Gastrocnemius medialis (tissue), 4 donors: ENCODE data around the gene RSPH1. TPM values are rescaled to one million over a fixed set of nuclear protein-coding genes. Genes with fewer than 3 reads are reported as not detected.

ENCODE experiments used
- ATAC-seq, 2 donors: fragments of 150-250 bp; one replicate each; pipeline ENCODE4 v1.9.1; 2016
- DNase-seq, 2 donors: peaks; one replicate each; pipeline ENCODE4 v3.0.0-alpha.2; 2019
- H3K27ac ChIP-seq, 4 donors: fragments of 200-600 bp; sonication (generic); 1 replicate in 1 of 4; 2 replicates in 3 of 4; pipeline ENCODE4 v1.5.1; 2016 to 2018; ENCODE audit warnings: mild to moderate bottlenecking in 2 of 4, moderate library complexity in 1 of 4
- H3K27me3 ChIP-seq, 3 donors: fragments of 200-600 bp; sonication (generic) in 2 of 3; 1 replicate in 1 of 3; 2 replicates in 2 of 3; pipeline versions ENCODE4 v1.5.1 to v1.6.0; 2016 to 2019; ENCODE audit warnings: mild to moderate bottlenecking in 1 of 3, moderate library complexity in 1 of 3
- H3K36me3 ChIP-seq, 2 donors: fragments of 200-600 bp; sonication (generic) in 1 of 2; one replicate each; pipeline ENCODE4 v1.5.1; 2017 to 2018
- H3K4me1 ChIP-seq, 2 donors: fragments of 200-600 bp; sonication (generic) in 1 of 2; one replicate each; pipeline ENCODE4 v1.5.1; 2016 to 2017; ENCODE audit warnings: mild to moderate bottlenecking in 2 of 2
- H3K4me3 ChIP-seq, 4 donors: fragments of 200-600 bp; sonication (generic) in 3 of 4; 1 replicate in 1 of 4; 2 replicates in 3 of 4; pipeline ENCODE4 v1.5.1; 2016 to 2019; ENCODE audit warnings: mild to moderate bottlenecking in 2 of 4
- H3K9me3 ChIP-seq, 3 donors: fragments of 200-600 bp; sonication (generic) in 2 of 3; 1 replicate in 1 of 3; 2 replicates in 2 of 3; pipeline ENCODE4 v1.5.1; 2016 to 2019
- POLR2A ChIP-seq, 2 donors: fragments of 450-650 bp; IDR thresholded peaks; one replicate each; pipeline ENCODE4 v1.6.1; 2017; ENCODE audit warnings: antibody characterized with exemption in 2 of 2, mild to moderate bottlenecking in 2 of 2, moderate library complexity in 2 of 2
- in situ Hi-C, 4 donors: fragments of 200-750 bp; cut with MboI; loops; one replicate each; pipeline versions ENCODE4 v1.15.0 to v1.8.0; 2017; ENCODE audit warnings: low sequenced_read_pairs in 4 of 4
- intact Hi-C: fragments of 100-400 bp; cut with DNase I; formaldehyde crosslinking; loops from one replicate; pipeline ENCODE4 v1.15.1; 2023; ENCODE audit warnings: low total_unique reads
- total RNA-seq, 4 donors: library from RNA; depleted of rRNA; stranded (reverse); fragments of >200 nt; gene quantifications; one replicate each; pipeline versions ENCODE4 v1.1.0 to v1.2.3, GENCODE V29; 2016
- TF ChIP-seq, protein P1 (sequence below), 5 experiments: fragments of 450-650 bp in 3 of 5; fragments of 200-600 bp in 2 of 5; sonication (generic) in 2 of 5; IDR thresholded peaks in 4 of 5; conservative IDR thresholded peaks in 1 of 5; 1 replicate in 4 of 5; 2 replicates in 1 of 5; pipeline ENCODE4 v1.5.1; 2016 to 2019; ENCODE audit warnings: antibody characterized with exemption in 5 of 5, mild to moderate bottlenecking in 3 of 5, moderate library complexity in 3 of 5

RSPH1 gene
- total RNA-seq, 4 donors from 2014 or later: 0.29 TPM; not detected in 3

DNA sequence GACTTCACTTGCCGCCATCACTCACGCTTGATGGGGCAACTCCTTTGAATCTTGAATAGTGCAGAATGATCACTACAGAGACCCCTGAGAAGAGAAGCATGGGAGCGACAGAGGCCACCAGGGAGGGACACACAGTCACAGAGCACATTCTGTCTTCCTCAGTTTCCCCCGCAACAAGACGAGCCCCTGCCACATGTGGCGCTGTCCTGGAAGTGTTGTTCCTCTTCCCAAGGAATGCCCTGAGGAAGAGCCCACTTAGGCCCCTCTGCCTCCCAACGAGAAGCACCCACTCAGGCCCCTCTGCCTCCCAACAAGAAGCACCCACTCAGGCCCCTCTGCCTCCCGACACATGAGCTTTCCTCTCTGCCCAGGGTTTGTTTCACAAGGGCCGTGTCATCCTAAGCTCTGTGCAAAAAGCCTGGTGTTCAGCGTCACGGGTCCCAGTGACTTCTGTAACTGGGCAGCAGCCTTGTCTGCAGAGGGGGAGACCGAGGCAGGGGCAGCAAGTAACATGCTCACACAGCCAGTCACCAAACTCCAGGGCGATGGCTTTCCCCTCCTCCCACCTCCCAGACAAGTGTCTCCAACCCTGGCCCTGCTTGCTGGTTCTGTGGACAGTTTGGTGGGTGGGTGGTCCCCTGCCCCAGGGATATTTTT is 37.4 kb upstream of the RSPH1 start:
- H3K4me1 ChIP-seq: peaks cover 39 to 63% of the 10 kb centered on the region in 2 donors
- no peak for TF ChIP-seq POLR2A (IDR thresholded peaks at IDR 0.05)
- TF ChIP-seq, protein P1, sequence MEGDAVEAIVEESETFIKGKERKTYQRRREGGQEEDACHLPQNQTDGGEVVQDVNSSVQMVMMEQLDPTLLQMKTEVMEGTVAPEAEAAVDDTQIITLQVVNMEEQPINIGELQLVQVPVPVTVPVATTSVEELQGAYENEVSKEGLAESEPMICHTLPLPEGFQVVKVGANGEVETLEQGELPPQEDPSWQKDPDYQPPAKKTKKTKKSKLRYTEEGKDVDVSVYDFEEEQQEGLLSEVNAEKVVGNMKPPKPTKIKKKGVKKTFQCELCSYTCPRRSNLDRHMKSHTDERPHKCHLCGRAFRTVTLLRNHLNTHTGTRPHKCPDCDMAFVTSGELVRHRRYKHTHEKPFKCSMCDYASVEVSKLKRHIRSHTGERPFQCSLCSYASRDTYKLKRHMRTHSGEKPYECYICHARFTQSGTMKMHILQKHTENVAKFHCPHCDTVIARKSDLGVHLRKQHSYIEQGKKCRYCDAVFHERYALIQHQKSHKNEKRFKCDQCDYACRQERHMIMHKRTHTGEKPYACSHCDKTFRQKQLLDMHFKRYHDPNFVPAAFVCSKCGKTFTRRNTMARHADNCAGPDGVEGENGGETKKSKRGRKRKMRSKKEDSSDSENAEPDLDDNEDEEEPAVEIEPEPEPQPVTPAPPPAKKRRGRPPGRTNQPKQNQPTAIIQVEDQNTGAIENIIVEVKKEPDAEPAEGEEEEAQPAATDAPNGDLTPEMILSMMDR (IDR thresholded peaks at IDR 0.05 in 4 of 5, conservative IDR thresholded peaks at IDR 0.05 in 1 of 5): no peak
- DNase-seq (no peak), ATAC-seq (no peak)
- no peaks in the 10 kb centered on the region for H3K27me3 ChIP-seq
- no peaks in the 10 kb centered on the region for H3K9me3 ChIP-seq
- peak overlapping the region; percentile 85 to 96 (median 88) for H3K27ac ChIP-seq
- in situ Hi-C loops: no loop called here
- peak overlapping the region; percentile 6 to 18 (median 10) for H3K4me3 ChIP-seq
- H3K36me3 ChIP-seq: no peaks in the 10 kb centered on the region
- intact Hi-C loops: loop anchor here (2.0 to 10.0 kb wide), 2 partner anchors 37 to 199 kb away; partner anchors contain the start of gene RSPH1

GRCh38 chr21:42532466-42533181 is 36.6 kb upstream of the RSPH1 start:
- TF ChIP-seq, protein P1 (IDR thresholded peaks at IDR 0.05 in 4 of 5, conservative IDR thresholded peaks at IDR 0.05 in 1 of 5): peak in 2 of 5 experiments; percentile 42 to 45
- TF ChIP-seq POLR2A (IDR thresholded peaks at IDR 0.05): peak; percentile 70 to 82
- intact Hi-C loops (loop anchor here (2.0 to 10.0 kb wide), 2 partner anchors 36 to 198 kb away; partner anchors contain the start of gene RSPH1), in situ Hi-C loops (no loop called here)
- DNase-seq (peak; percentile 98 to 99), ATAC-seq (peak; percentile 77 to 83)
- no peaks in the 10 kb centered on the region for H3K36me3 ChIP-seq
- peaks cover 46 to 71% of the 10 kb centered on the region in 2 donors for H3K4me1 ChIP-seq
- peak overlapping the region; percentile 85 to 96 (median 88) for H3K27ac ChIP-seq
- H3K9me3 ChIP-seq: no peaks in the 10 kb centered on the region
- no peaks in the 10 kb centered on the region for H3K27me3 ChIP-seq
- peak overlapping the region; percentile 6 to 18 (median 14) for H3K4me3 ChIP-seq

- Histone ChIP-seq H3K27me3 (no peaks in the 10 kb centered on the region), H3K4me1 (peaks cover 54 to 79% of the 10 kb centered on the region in 2 donors), H3K36me3 (no peaks in the 10 kb centered on the region), H3K4me3 (no peak overlapping the region), H3K27ac (peak overlapping the region; percentile 85 to 96 (median 88)), H3K9me3 (no peaks in the 10 kb centered on the region)
- DNase-seq (no peak), ATAC-seq (no peak)
- TF ChIP-seq, protein P1 (IDR thresholded peaks at IDR 0.05 in 4 of 5, conservative IDR thresholded peaks at IDR 0.05 in 1 of 5): no peak
- no peak for TF ChIP-seq POLR2A (IDR thresholded peaks at IDR 0.05)
- intact Hi-C loops: loop anchor here (2.0 to 10.0 kb wide), 3 partner anchors 35 to 297 kb away; partner anchors contain the start of gene RSPH1
- in situ Hi-C loops: no loop called here
Observed at GRCh38 chr21:42531771-42532170, 35.7 kb upstream of the RSPH1 start.

DNA sequence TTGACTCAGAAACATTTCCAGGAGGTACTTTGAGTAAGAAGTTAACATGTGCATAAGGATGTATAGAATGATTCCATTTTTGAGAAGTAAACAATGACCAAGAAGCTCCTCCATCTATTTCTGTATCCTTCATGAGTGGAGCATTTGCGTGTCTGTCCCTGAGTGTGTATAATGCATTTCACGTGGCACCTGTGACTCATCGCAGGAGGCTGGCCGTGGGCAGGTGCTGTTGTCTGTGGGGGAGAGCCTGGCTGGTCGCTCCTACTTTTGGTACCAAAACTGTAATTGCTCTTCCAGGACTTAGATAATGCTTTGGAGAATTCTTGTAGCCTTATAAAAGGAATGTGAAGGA is 34.1 kb upstream of the RSPH1 start:
- DNase-seq (peak in 1 of 2 donors; percentile 60), ATAC-seq (no peak)
- Histone ChIP-seq H3K9me3 (no peaks in the 10 kb centered on the region), H3K27ac (peak overlapping the region; percentile 85 to 96 (median 88)), H3K27me3 (no peaks in the 10 kb centered on the region), H3K36me3 (no peaks in the 10 kb centered on the region), H3K4me1 (peaks cover 62 to 82% of the 10 kb centered on the region in 2 donors), H3K4me3 (no peak overlapping the region)
- in situ Hi-C loops (no loop called here), intact Hi-C loops (loop anchor here (2.0 to 10.0 kb wide), 2 partner anchors 195 to 295 kb away; no protein-coding TSS in a partner anchor)
- peak; percentile 37 to 48 for TF ChIP-seq POLR2A (IDR thresholded peaks at IDR 0.05)
- TF ChIP-seq, protein P1 (IDR thresholded peaks at IDR 0.05 in 4 of 5, conservative IDR thresholded peaks at IDR 0.05 in 1 of 5): no peak
